Mammary epithelial cell (primary cell): ENCODE measurements around the gene FMO3.

Experiments
- EZH2 ChIP-seq: IDR thresholded peaks from 2 replicates; pipeline ENCODE4 v1.6.1; 2012; ENCODE audit warnings: low read length, inconsistent platforms, borderline replicate concordance
- TF ChIP-seq, protein P1 (sequence below), 2 donors: IDR thresholded peaks in 1 of 2; conservative IDR thresholded peaks in 1 of 2; 2 replicates each; pipeline ENCODE4 v1.5.1; 2011 to 2012; ENCODE audit warnings: inconsistent platforms in 2 of 2, low read length in 2 of 2, mild to moderate bottlenecking in 2 of 2, control low read depth in 1 of 2, low read depth in 1 of 2; ENCODE audit not compliant: insufficient read depth in 1 of 2; ENCODE audit errors: extremely low read depth in 1 of 2

DNA sequence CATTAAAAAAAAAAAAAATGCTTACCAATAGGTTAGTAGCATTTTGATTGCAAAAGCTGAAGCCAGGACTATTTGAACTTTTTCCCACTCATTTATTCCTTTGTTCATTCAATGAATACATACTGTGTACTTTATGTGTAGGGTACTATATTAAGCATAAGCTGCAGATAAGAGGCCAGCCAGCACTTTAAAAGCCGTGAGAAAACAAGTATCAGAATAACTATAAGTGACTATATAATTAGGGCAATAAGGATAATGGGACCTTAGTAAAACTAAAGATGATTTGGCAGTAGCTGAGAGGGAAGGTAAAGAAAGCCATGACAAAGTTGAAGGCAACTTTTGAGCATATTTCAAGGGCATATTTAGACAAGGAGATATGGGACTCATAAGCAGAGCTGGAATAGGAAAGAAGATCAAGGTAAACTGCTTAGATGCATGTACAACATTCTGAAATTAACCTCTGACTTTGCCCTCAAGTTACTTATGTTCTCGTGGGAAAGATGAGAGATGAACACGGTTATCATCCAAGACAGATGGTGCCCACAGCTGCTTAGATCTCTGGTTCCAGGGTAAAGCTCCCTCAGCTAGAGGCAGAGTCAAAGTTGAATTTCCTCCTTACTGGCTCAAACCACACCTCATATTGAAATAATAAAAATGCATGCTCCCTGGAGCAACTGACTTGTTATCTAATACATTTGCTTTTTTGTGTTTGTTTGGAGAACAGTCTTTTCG lies 50.4 kb downstream of the FMO3 start:
- TF ChIP-seq, protein P1, sequence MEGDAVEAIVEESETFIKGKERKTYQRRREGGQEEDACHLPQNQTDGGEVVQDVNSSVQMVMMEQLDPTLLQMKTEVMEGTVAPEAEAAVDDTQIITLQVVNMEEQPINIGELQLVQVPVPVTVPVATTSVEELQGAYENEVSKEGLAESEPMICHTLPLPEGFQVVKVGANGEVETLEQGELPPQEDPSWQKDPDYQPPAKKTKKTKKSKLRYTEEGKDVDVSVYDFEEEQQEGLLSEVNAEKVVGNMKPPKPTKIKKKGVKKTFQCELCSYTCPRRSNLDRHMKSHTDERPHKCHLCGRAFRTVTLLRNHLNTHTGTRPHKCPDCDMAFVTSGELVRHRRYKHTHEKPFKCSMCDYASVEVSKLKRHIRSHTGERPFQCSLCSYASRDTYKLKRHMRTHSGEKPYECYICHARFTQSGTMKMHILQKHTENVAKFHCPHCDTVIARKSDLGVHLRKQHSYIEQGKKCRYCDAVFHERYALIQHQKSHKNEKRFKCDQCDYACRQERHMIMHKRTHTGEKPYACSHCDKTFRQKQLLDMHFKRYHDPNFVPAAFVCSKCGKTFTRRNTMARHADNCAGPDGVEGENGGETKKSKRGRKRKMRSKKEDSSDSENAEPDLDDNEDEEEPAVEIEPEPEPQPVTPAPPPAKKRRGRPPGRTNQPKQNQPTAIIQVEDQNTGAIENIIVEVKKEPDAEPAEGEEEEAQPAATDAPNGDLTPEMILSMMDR (conservative IDR thresholded peaks at IDR 0.05 in 1 of 2, IDR thresholded peaks at IDR 0.05 in 1 of 2; ENCODE audit: extremely low read depth in 1 of 2, insufficient read depth in 1 of 2, low read depth in 1 of 2, low read length in 2 of 2) = no peak
- no peak for TF ChIP-seq EZH2
